ENCODE data around the gene MRPL46.

DNA sequence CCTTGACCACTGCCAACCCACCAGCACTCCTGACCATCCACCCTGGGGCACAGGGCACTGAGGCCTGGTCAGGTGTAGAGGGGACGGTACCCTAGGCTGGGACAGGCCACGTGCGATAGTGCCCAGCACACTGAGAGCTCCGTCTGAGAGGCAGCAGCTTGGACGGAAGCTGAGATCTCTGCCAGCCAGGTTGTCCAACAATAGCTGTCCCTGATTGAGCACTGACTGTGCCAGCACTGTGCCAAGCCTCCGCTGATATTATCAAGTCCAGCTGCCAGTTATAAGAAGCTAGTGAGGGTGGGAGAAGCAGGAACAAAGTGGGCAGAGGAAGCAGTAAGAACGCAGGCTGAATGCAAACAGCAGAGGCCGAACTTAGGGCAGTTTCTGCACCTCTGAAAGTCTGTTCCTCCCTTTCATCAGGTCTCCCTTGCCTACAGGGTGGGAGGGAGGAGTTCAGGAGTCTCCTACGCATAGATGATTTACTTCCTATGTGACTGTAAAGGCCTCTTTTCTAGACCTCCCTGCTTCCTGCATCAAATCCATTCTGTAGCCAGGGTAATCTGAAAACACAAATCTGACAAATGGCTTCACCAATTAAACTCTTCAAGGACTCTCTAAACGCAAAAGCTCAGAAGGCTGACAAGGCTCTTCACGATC lies 30.0 kb upstream of the MRPL46 start:
- TF ChIP-seq, protein P1, sequence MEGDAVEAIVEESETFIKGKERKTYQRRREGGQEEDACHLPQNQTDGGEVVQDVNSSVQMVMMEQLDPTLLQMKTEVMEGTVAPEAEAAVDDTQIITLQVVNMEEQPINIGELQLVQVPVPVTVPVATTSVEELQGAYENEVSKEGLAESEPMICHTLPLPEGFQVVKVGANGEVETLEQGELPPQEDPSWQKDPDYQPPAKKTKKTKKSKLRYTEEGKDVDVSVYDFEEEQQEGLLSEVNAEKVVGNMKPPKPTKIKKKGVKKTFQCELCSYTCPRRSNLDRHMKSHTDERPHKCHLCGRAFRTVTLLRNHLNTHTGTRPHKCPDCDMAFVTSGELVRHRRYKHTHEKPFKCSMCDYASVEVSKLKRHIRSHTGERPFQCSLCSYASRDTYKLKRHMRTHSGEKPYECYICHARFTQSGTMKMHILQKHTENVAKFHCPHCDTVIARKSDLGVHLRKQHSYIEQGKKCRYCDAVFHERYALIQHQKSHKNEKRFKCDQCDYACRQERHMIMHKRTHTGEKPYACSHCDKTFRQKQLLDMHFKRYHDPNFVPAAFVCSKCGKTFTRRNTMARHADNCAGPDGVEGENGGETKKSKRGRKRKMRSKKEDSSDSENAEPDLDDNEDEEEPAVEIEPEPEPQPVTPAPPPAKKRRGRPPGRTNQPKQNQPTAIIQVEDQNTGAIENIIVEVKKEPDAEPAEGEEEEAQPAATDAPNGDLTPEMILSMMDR (IDR thresholded peaks at IDR 0.05), result no peak
- no peak for TF ChIP-seq POLR2A (IDR thresholded peaks at IDR 0.05)
